MM.1S (cell line): Measurements from ENCODE around the gene AIRE.

Experiments used
- DNase-seq: peaks from one replicate; pipeline ENCODE4 v3.0.0-alpha.2; 2015
- H2AFZ ChIP-seq: fragments of 300-600 bp; sonication (generic); 2 replicates; pipeline ENCODE4 v1.6.0; 2016; ENCODE audit warnings: antibody characterized with exemption, low read length
- H3F3A ChIP-seq: fragments of 300-600 bp; sonication (generic); 2 replicates; pipeline ENCODE4 v1.6.1; 2016; ENCODE audit warnings: mild to moderate bottlenecking, antibody characterized with exemption, low read length, moderate library complexity, mixed read lengths; ENCODE audit not compliant: insufficient read depth
- H3K27ac ChIP-seq: fragments of 300-600 bp; sonication (generic); 2 replicates; pipeline ENCODE4 v1.5.1; 2016; ENCODE audit warnings: mild to moderate bottlenecking, low read length
- H3K27me3 ChIP-seq: fragments of 300-600 bp; sonication (generic); replicated peaks from 2 replicates; pipeline ENCODE4 v1.6.0; 2016; ENCODE audit warnings: low read length; ENCODE audit not compliant: insufficient read depth
- H3K36me3 ChIP-seq: fragments of 300-600 bp; sonication (generic); replicated peaks from 2 replicates; pipeline ENCODE4 v1.6.1; 2016; ENCODE audit warnings: mild to moderate bottlenecking, low read length, mixed read lengths; ENCODE audit not compliant: insufficient read depth
- H3K4me1 ChIP-seq: fragments of 300-600 bp; sonication (generic); 2 replicates; pipeline ENCODE4 v1.6.1; 2016; ENCODE audit warnings: low read length, mixed read lengths
- H3K4me2 ChIP-seq: fragments of 300-600 bp; sonication (generic); 2 replicates; pipeline ENCODE4 v1.6.0; 2016; ENCODE audit warnings: low read depth, low read length
- H3K4me3 ChIP-seq: fragments of 300-600 bp; sonication (generic); 2 replicates; pipeline ENCODE4 v1.5.1; 2016; ENCODE audit warnings: low read length, mixed read lengths
- H3K79me2 ChIP-seq: fragments of 300-600 bp; sonication (generic); 2 replicates; pipeline ENCODE4 v1.6.1; 2016; ENCODE audit warnings: mixed run types, low read length, mixed read lengths
- H3K9ac ChIP-seq: fragments of 300-600 bp; sonication (generic); 2 replicates; pipeline ENCODE4 v1.6.1; 2016; ENCODE audit warnings: low read length, mixed read lengths
- H3K9me2 ChIP-seq: fragments of 300-600 bp; sonication (generic); replicated peaks from 2 replicates; pipeline ENCODE4 v1.6.1; 2016; ENCODE audit warnings: mild to moderate bottlenecking, low read length, mixed read lengths; ENCODE audit not compliant: insufficient read depth
- H3K9me3 ChIP-seq: fragments of 300-600 bp; sonication (generic); replicated peaks from 2 replicates; pipeline ENCODE4 v1.6.1; 2016; ENCODE audit warnings: mild to moderate bottlenecking, low read length, mixed read lengths; ENCODE audit not compliant: insufficient read depth
- H4K20me1 ChIP-seq: fragments of 300-600 bp; sonication (generic); 2 replicates; pipeline ENCODE4 v1.6.1; 2016; ENCODE audit warnings: mild to moderate bottlenecking, low read length, moderate library complexity, mixed read lengths; ENCODE audit not compliant: insufficient read depth
- CTCF ChIP-seq: fragments of 300-600 bp; sonication (generic); IDR thresholded peaks from 2 replicates; pipeline ENCODE4 v1.5.1; 2016; ENCODE audit warnings: antibody characterized with exemption, low read length, mixed read lengths
- EZH2 ChIP-seq: fragments of 300-600 bp; sonication (generic); optimal IDR thresholded peaks from 2 replicates; pipeline ENCODE3; 2017; ENCODE audit warnings: low read depth, mild to moderate bottlenecking, antibody characterized with exemption, low read length, mixed read lengths
- EZH2phosphoT487 ChIP-seq: fragments of 300-600 bp; sonication (generic); IDR thresholded peaks from 2 replicates; pipeline ENCODE4 v1.6.1; 2018; ENCODE audit warnings: antibody characterized with exemption, low read length

Gene AIRE

GRCh38 chr21:44326716-44327602, 41.3 kb downstream of the AIRE start:
- no peaks in the 10 kb centered on the region for H3K79me2 ChIP-seq
- H2AFZ ChIP-seq, result no peak overlapping the region
- H3F3A ChIP-seq, result no peaks in the 10 kb centered on the region
- no peak for DNase-seq
- H3K27me3 ChIP-seq, result no peaks in the 10 kb centered on the region
- H3K9me2 ChIP-seq, result no peaks in the 10 kb centered on the region
- H3K36me3 ChIP-seq, result no peaks in the 10 kb centered on the region; the same call in 1 of the 2 replicates
- H3K9me3 ChIP-seq, result no peaks in the 10 kb centered on the region
- no peak overlapping the region for H3K27ac ChIP-seq
- H3K9ac ChIP-seq, result no peak overlapping the region
- TF ChIP-seq CTCF, result no peak
- no peak for TF ChIP-seq EZH2
- TF ChIP-seq EZH2phosphoT487, result no peak
- no peak overlapping the region for H3K4me3 ChIP-seq
- 0 out of 2 replicates have a peak, but pooled peaks cover 7% of the 10 kb centered on the region for H4K20me1 ChIP-seq
- H3K4me2 ChIP-seq, result no peak overlapping the region
- no peaks in the 10 kb centered on the region for H3K4me1 ChIP-seq

GRCh38 chr21:44327603-44327974, 41.9 kb downstream of the AIRE start:
- H3K36me3 ChIP-seq, result no peaks in the 10 kb centered on the region; the same call in 1 of the 2 replicates
- TF ChIP-seq CTCF (no peak), EZH2phosphoT487 (no peak), EZH2 (no peak)
- H4K20me1 ChIP-seq, result 0 out of 2 replicates have a peak, but pooled peaks cover 7% of the 10 kb centered on the region
- H3K9me3 ChIP-seq, result no peaks in the 10 kb centered on the region
- H3K4me3 ChIP-seq, result no peak overlapping the region
- no peak overlapping the region for H2AFZ ChIP-seq
- H3K4me2 ChIP-seq, result no peak overlapping the region
- no peaks in the 10 kb centered on the region for H3K4me1 ChIP-seq
- H3F3A ChIP-seq, result no peaks in the 10 kb centered on the region
- no peaks in the 10 kb centered on the region for H3K9me2 ChIP-seq
- no peak overlapping the region for H3K27ac ChIP-seq
- DNase-seq, result no peak
- no peaks in the 10 kb centered on the region for H3K27me3 ChIP-seq
- H3K79me2 ChIP-seq, result no peaks in the 10 kb centered on the region
- no peak overlapping the region for H3K9ac ChIP-seq

GRCh38 chr21:44328242-44328895, 42.7 kb downstream of the AIRE start:
- Histone ChIP-seq H3K4me3 (no peak overlapping the region), H2AFZ (no peak overlapping the region), H3K79me2 (no peaks in the 10 kb centered on the region), H3K27ac (no peak overlapping the region), H3K9ac (no peak overlapping the region), H3F3A (no peaks in the 10 kb centered on the region), H3K4me1 (no peaks in the 10 kb centered on the region), H4K20me1 (0 out of 2 replicates have a peak, but pooled peaks cover 7% of the 10 kb centered on the region), H3K27me3 (no peaks in the 10 kb centered on the region), H3K4me2 (no peak overlapping the region), H3K36me3 (no peaks in the 10 kb centered on the region; the same call in 1 of the 2 replicates), H3K9me3 (no peaks in the 10 kb centered on the region), H3K9me2 (no peaks in the 10 kb centered on the region)
- TF ChIP-seq EZH2phosphoT487, result no peak
- no peak for TF ChIP-seq EZH2
- TF ChIP-seq CTCF, result no peak
- DNase-seq, result no peak
